NOMO-1 treated with DMSO at 0.1 percent for 48 hours (cell line): ENCODE measurements around the gene SERTAD3.
"Not testable (repeated sequence)": the region's sequence is repeated elsewhere in the genome, so short reads cannot be mapped to it uniquely, and the experiment has no call there.

Experiments used
- DNase-seq: peaks from one replicate; lab custom pipeline; 2025; ENCODE audit not compliant: unreplicated experiment; lab: John Stamatoyannopoulos, UW

Gene SERTAD3

GRCh38 chr19:40411125-40411842, 32.9 kb downstream of the SERTAD3 start:
- DNase-seq: no peak

- no peak for DNase-seq
Observed at GRCh38 chr19:40410030-40410389, 34.1 kb downstream of the SERTAD3 start.

- DNase-seq: not testable (repeated sequence)
Observed at GRCh38 chr19:40408598-40408925, 35.6 kb downstream of the SERTAD3 start.

GRCh38 chr19:40407714-40408597, 36.2 kb downstream of the SERTAD3 start:
- DNase-seq: no peak

- peak; percentile 87 for DNase-seq
Observed at GRCh38 chr19:40403262-40403984, 40.7 kb downstream of the SERTAD3 start.

GRCh38 chr19:40400559-40400958, 43.6 kb downstream of the SERTAD3 start:
- DNase-seq: no peak

GRCh38 chr19:40398417-40399131, 45.6 kb downstream of the SERTAD3 start:
- no peak for DNase-seq

GRCh38 chr19:40397568-40397906, 46.6 kb downstream of the SERTAD3 start:
- DNase-seq: no peak

- DNase-seq: no peak
Observed at GRCh38 chr19:40396886-40397567, 47.1 kb downstream of the SERTAD3 start.

- DNase-seq: no peak
Observed at GRCh38 chr19:40395956-40396355, 48.2 kb downstream of the SERTAD3 start.

- DNase-seq: no peak
Observed at GRCh38 chr19:40394816-40395210, 49.3 kb downstream of the SERTAD3 start.

- no peak for DNase-seq
Observed at GRCh38 chr19:40393894-40394815, 50.0 kb downstream of the SERTAD3 start.

- no peak for DNase-seq
Observed at GRCh38 chr19:40392894-40393517, 51.1 kb downstream of the SERTAD3 start.

GRCh38 chr19:40392123-40392522, 52.0 kb downstream of the SERTAD3 start:
- DNase-seq: no peak
